ENCODE results near the gene SCG5. TPM values are rescaled to one million over a fixed set of nuclear protein-coding genes. Genes with fewer than 3 reads are reported as not detected.

Gene SCG5
- total and polyA plus RNA-seq, 10 of the 15 experiments (the other 5 are each of a cell fraction or from before 2014, with no cell fraction given) = 0.13 to 0.62 (median 0.48) TPM

- peak; percentile 69 for TF ChIP-seq PBX3 (IDR thresholded peaks at IDR 0.05; ENCODE audit: insufficient replicate concordance, low read depth, low read length)
- peak; percentile 35 for TF ChIP-seq SKIL (IDR thresholded peaks at IDR 0.05; ENCODE audit: low read depth, poor library complexity, severe bottlenecking)
- no peak for TF ChIP-seq YY1 (IDR thresholded peaks at IDR 0.05; ENCODE audit: low read depth, low read length)
- no peak for TF ChIP-seq ASH2L (IDR thresholded peaks at IDR 0.05; ENCODE audit: borderline replicate concordance, low read depth)
- no peak for TF ChIP-seq ZBED1 (IDR thresholded peaks at IDR 0.05; ENCODE audit: borderline replicate concordance)
- TF ChIP-seq TCF12 (IDR thresholded peaks at IDR 0.05; ENCODE audit: low read depth, low read length) = no peak
- TF ChIP-seq ETV6 (conservative IDR thresholded peaks at IDR 0.05 in 1 of 2, IDR thresholded peaks at IDR 0.05 in 1 of 2; ENCODE audit: borderline replicate concordance in 1 of 2, low read depth in 1 of 2) = no peak
- peak; percentile 74 for TF ChIP-seq NFIC (IDR thresholded peaks at IDR 0.05; ENCODE audit: low read depth, low read length)
- TF ChIP-seq RUNX3 (IDR thresholded peaks at IDR 0.05; ENCODE audit: low read length) = peak; percentile 85
- peak; percentile 59 to 67; a peak in 3 of 4 replicates for TF ChIP-seq IKZF2 (IDR thresholded peaks at IDR 0.05)
- TF ChIP-seq JUNB (IDR thresholded peaks at IDR 0.05) = peak; percentile 87
- TF ChIP-seq RBBP5 (conservative IDR thresholded peaks at IDR 0.05) = no peak
- TF ChIP-seq, protein P1, sequence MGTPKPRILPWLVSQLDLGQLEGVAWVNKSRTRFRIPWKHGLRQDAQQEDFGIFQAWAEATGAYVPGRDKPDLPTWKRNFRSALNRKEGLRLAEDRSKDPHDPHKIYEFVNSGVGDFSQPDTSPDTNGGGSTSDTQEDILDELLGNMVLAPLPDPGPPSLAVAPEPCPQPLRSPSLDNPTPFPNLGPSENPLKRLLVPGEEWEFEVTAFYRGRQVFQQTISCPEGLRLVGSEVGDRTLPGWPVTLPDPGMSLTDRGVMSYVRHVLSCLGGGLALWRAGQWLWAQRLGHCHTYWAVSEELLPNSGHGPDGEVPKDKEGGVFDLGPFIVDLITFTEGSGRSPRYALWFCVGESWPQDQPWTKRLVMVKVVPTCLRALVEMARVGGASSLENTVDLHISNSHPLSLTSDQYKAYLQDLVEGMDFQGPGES (IDR thresholded peaks at IDR 0.05) = no peak
- peak; percentile 42; the same call in 1 of the 2 replicates for TF ChIP-seq MTA2 (IDR thresholded peaks at IDR 0.05; ENCODE audit: low read depth)
- TF ChIP-seq BHLHE40 (IDR thresholded peaks at IDR 0.05; ENCODE audit: borderline replicate concordance in 1 of 2, low read depth in 2 of 2, low read length in 1 of 2) = no peak
- TF ChIP-seq SIN3A (IDR thresholded peaks at IDR 0.05; ENCODE audit: low read depth, low read length) = no peak
- no peak for TF ChIP-seq TBL1XR1 (IDR thresholded peaks at IDR 0.05; ENCODE audit: low read depth, low read length)
- no peak for TF ChIP-seq BCLAF1 (IDR thresholded peaks at IDR 0.05)
- no peak for TF ChIP-seq HDGF (IDR thresholded peaks at IDR 0.05)
- TF ChIP-seq RELA (IDR thresholded peaks at IDR 0.05; ENCODE audit: borderline replicate concordance, partially characterized antibody) = no peak
Observed at GRCh38 chr15:32723171-32723948, 81.8 kb downstream of the SCG5 start (continued).
